Measurements from ENCODE around the gene FLYWCH1. TPM values are rescaled to one million over a fixed set of nuclear protein-coding genes. Genes with fewer than 3 reads are reported as not detected.

Gene FLYWCH1
- total and polyA plus RNA-seq, 10 of the 15 experiments (the other 5 are each of a cell fraction or from before 2014, with no cell fraction given): 0.47 to 33.8 (median 11.2) TPM

DNA sequence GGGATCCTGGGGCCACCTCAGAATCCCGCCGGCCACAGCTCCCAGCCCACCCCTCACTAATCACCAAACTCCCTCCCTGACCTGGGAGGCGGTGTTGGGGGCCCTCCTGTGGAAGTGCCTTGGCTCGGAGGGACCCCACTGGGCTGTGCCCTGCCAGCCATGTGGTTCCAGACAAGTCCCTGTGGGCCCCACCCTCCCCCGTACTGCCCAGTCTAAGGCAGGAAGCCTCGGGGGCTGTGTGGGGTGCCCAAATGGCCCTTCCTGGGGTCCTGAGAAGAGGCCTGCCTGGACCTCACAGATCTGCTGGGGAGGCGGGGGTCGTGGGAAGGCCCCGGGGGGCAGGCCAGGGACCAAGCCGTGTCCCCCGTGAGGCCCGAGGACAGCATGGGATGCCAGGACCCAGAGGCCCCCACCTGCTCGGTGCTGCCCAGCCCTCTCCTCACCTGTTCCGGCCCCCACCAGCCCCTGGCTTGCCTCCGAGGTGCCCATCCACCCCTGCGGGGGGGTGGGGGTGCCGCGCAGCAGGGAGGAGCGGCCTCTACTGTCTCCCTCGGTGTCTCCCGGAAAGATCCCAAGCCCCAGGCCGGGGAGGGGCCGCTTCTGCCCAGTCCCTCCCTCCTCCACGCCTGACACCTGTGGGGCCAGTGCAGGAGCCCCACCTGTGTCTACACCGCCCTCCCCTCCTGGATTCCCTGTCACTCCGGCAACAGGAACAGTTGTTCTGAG lies 43.1 kb downstream of the FLYWCH1 start:
- SMC1A ChIA-PET (ENCODE audit: uncharacterized antibody, unreplicated experiment): no interaction called here
- BruUV-seq (replicated peaks): no TSS peak
- WGBS (ENCODE audit: insufficient coverage, insufficient replicate concordance, low lambda C conversion rate, missing lambda C conversion rate): 47% methylated on average over 23 of the region's 26 CpGs

More for the DNA sequence above, 43.1 kb downstream of the FLYWCH1 start:
- CTCF ChIA-PET: interaction anchor here (1.5 to 2.4 kb wide), 2 partner anchors 28 kb away, joined by 5 to 6 read pairs; no protein-coding TSS in a partner anchor
- H3K4me3 ChIP-seq: no peak overlapping the region
- H3K36me3 ChIP-seq (ENCODE audit: control insufficient read depth in 2 of 2, insufficient read depth in 2 of 2, low read length in 1 of 2): no peaks in the 10 kb centered on the region
- ATAC-seq (no peak), DNase-seq (ENCODE audit: low read depth, low spot score) (no peak), FAIRE-seq (no peak)
- H3K27me3 ChIP-seq (replicated peaks in 1 of 2; ENCODE audit: control insufficient read depth in 2 of 2, insufficient read depth in 2 of 2, low read length in 1 of 2): no peaks in the 10 kb centered on the region
- no peak overlapping the region for H3K9ac ChIP-seq (ENCODE audit: control insufficient read depth, insufficient read depth, low read length)
- RAD21 ChIA-PET (ENCODE audit: unreplicated experiment): no interaction called here
- H4K20me1 ChIP-seq (ENCODE audit: control insufficient read depth, insufficient read depth): no peaks in the 10 kb centered on the region
- H3K79me2 ChIP-seq (ENCODE audit: control insufficient read depth, insufficient read depth, low read length): no peaks in the 10 kb centered on the region
- H3K4me1 ChIP-seq (ENCODE audit: control insufficient read depth, insufficient read depth, low read length): peaks cover 21% of the 10 kb centered on the region
- POLR2A ChIA-PET: no interaction called here
- intact Hi-C loops (cut with micrococcal nuclease; ENCODE audit: unreplicated experiment) (no loop called here), in situ Hi-C loops (cut with MboI) (no loop called here)
- H3K9me3 ChIP-seq (replicated peaks; ENCODE audit: control insufficient read depth, insufficient read depth, low read length): no peaks in the 10 kb centered on the region
- no peak overlapping the region for H3K27ac ChIP-seq (ENCODE audit: control insufficient read depth, insufficient read depth)
- no peak overlapping the region for H2AFZ ChIP-seq (ENCODE audit: control insufficient read depth, low read depth, low read length)
- H3K4me2 ChIP-seq (ENCODE audit: control insufficient read depth, insufficient read depth): no peak overlapping the region
- TF ChIP-seq ZNF384 (IDR thresholded peaks at IDR 0.05; ENCODE audit: borderline replicate concordance, low read depth, low read length) (no peak), HDAC2 (IDR thresholded peaks at IDR 0.05) (no peak), ZNF207 (IDR thresholded peaks at IDR 0.05; ENCODE audit: borderline replicate concordance) (no peak), DPF2 (IDR thresholded peaks at IDR 0.05) (no peak), POU2F2 (IDR thresholded peaks at IDR 0.05; ENCODE audit: borderline replicate concordance, low read depth, low read length) (no peak), YBX1 (IDR thresholded peaks at IDR 0.05) (no peak), SMAD5 (IDR thresholded peaks at IDR 0.05; ENCODE audit: low read depth) (no peak), BMI1 (IDR thresholded peaks at IDR 0.05; ENCODE audit: borderline replicate concordance) (no peak)
- TF ChIP-seq, protein P1, sequence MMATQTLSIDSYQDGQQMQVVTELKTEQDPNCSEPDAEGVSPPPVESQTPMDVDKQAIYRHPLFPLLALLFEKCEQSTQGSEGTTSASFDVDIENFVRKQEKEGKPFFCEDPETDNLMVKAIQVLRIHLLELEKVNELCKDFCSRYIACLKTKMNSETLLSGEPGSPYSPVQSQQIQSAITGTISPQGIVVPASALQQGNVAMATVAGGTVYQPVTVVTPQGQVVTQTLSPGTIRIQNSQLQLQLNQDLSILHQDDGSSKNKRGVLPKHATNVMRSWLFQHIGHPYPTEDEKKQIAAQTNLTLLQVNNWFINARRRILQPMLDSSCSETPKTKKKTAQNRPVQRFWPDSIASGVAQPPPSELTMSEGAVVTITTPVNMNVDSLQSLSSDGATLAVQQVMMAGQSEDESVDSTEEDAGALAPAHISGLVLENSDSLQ (IDR thresholded peaks at IDR 0.05): no peak
- TF ChIP-seq, protein P2, sequence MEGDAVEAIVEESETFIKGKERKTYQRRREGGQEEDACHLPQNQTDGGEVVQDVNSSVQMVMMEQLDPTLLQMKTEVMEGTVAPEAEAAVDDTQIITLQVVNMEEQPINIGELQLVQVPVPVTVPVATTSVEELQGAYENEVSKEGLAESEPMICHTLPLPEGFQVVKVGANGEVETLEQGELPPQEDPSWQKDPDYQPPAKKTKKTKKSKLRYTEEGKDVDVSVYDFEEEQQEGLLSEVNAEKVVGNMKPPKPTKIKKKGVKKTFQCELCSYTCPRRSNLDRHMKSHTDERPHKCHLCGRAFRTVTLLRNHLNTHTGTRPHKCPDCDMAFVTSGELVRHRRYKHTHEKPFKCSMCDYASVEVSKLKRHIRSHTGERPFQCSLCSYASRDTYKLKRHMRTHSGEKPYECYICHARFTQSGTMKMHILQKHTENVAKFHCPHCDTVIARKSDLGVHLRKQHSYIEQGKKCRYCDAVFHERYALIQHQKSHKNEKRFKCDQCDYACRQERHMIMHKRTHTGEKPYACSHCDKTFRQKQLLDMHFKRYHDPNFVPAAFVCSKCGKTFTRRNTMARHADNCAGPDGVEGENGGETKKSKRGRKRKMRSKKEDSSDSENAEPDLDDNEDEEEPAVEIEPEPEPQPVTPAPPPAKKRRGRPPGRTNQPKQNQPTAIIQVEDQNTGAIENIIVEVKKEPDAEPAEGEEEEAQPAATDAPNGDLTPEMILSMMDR (IDR thresholded peaks at IDR 0.05 in 2 of 3, conservative IDR thresholded peaks at IDR 0.05 in 1 of 3; ENCODE audit: control insufficient read depth in 2 of 3, extremely low read depth in 1 of 3, insufficient read depth in 1 of 3, low read depth in 3 of 3, low read length in 3 of 3): no peak
